GM21515 (cell line): Measurements from ENCODE around the gene DNAH9.
"Not testable (repeated sequence)": the region's sequence is repeated elsewhere in the genome, so short reads cannot be mapped to it uniquely, and the experiment has no call there.

Experiments
- ATAC-seq: cut with Tn5 transposase; IDR thresholded peaks from one replicate; pipeline ENCODE4 v1.9.1; 2021; ENCODE audit not compliant: unreplicated experiment

The DNAH9 gene

GRCh38 chr17:11900041-11900476, 301.8 kb downstream of the DNAH9 start:
- no peak for ATAC-seq

GRCh38 chr17:11900655-11901054, 302.4 kb downstream of the DNAH9 start:
- ATAC-seq: no peak

- no peak for ATAC-seq
Observed at GRCh38 chr17:11901931-11902330, 303.7 kb downstream of the DNAH9 start.

- ATAC-seq: no peak
Observed at GRCh38 chr17:11908711-11909146, 310.5 kb downstream of the DNAH9 start.

GRCh38 chr17:11909348-11909747, 311.1 kb downstream of the DNAH9 start:
- no peak for ATAC-seq

- ATAC-seq: no peak
Observed at GRCh38 chr17:11916091-11916490, 317.8 kb downstream of the DNAH9 start.

GRCh38 chr17:11917415-11917814, 319.1 kb downstream of the DNAH9 start:
- ATAC-seq: no peak

GRCh38 chr17:11921296-11921695, 323.0 kb downstream of the DNAH9 start:
- no peak for ATAC-seq

- ATAC-seq: no peak
Observed at GRCh38 chr17:11922638-11923037, 324.4 kb downstream of the DNAH9 start.

GRCh38 chr17:11924076-11924475, 325.8 kb downstream of the DNAH9 start:
- ATAC-seq: no peak

- no peak for ATAC-seq
Observed at GRCh38 chr17:11925262-11926021, 327.2 kb downstream of the DNAH9 start.

GRCh38 chr17:11928436-11928835, 330.2 kb downstream of the DNAH9 start:
- ATAC-seq: no peak

- no peak for ATAC-seq
Observed at GRCh38 chr17:11932337-11932898, 334.1 kb downstream of the DNAH9 start.

GRCh38 chr17:11935734-11936406, 337.6 kb downstream of the DNAH9 start:
- ATAC-seq: no peak

GRCh38 chr17:11940904-11941303, 342.6 kb downstream of the DNAH9 start:
- no peak for ATAC-seq

- ATAC-seq: not testable (repeated sequence)
Observed at GRCh38 chr17:11943086-11943485, 344.8 kb downstream of the DNAH9 start.

- no peak for ATAC-seq
Observed at GRCh38 chr17:11943759-11944347, 345.6 kb downstream of the DNAH9 start.

GRCh38 chr17:11944587-11944986, 346.3 kb downstream of the DNAH9 start:
- ATAC-seq: no peak

GRCh38 chr17:11948789-11949188, 350.5 kb downstream of the DNAH9 start:
- ATAC-seq: no peak

GRCh38 chr17:11949571-11949970, 351.3 kb downstream of the DNAH9 start:
- not testable (repeated sequence) for ATAC-seq

GRCh38 chr17:11950771-11951519, 352.7 kb downstream of the DNAH9 start:
- no peak for ATAC-seq
